HepG2 (cell line): ENCODE data around the gene SMG5. TPM values are rescaled to one million over a fixed set of nuclear protein-coding genes. Genes with fewer than 3 reads are reported as not detected.

ENCODE experiments used
- ATAC-seq: fragments of 200-7000 bp; cut with Tn5 transposase; 3 replicates; pipeline ENCODE4 v1.9.1; 2020; ENCODE audit warnings: mild to moderate bottlenecking, moderate library complexity
- BruUV-seq: library from RNA; stranded (reverse); fragments of 400-500 nt; replicated peaks from 2 replicates; lab custom pipeline; 2021; lab: Mats Ljungman, UMichigan
- CTCF ChIA-PET: fragments of 300-600 bp; formaldehyde crosslinking; extraction: SDS; loops from one replicate; lab custom pipeline; 2021; ENCODE audit warnings: low total read pairs, inconsistent platforms, low intra/inter-chr PET ratio; lab: Yijun Ruan, JAX
- POLR2A ChIA-PET: fragments of 350-600 bp; sonication (Branson Sonifier 250); formaldehyde crosslinking; loops from one replicate; lab custom pipeline; 2020; ENCODE audit warnings: antibody characterized with exemption, inconsistent platforms; lab: Yijun Ruan, JAX
- DNase-seq: peaks from one replicate; pipeline ENCODE4 v3.0.0-alpha.2; 2015; ENCODE audit warnings: low spot score
- FAIRE-seq: peaks from 3 replicates; lab custom pipeline; 2011; peaks lifted over from hg19 to GRCh38; lab: Jason Lieb, UNC
- H2AFZ ChIP-seq: one replicate; pipeline ENCODE4 v1.6.1; 2011; ENCODE audit warnings: low read length, inconsistent platforms
- H3K27ac ChIP-seq: fragments of 300-600 bp; 3 replicates; pipeline ENCODE4 v1.8.0; 2011; ENCODE audit warnings: mixed run types, mild to moderate bottlenecking, mixed read lengths, low read length, inconsistent platforms; ENCODE audit not compliant: insufficient read depth; ENCODE audit errors: extremely low read length
- H3K27me3 ChIP-seq, 2 experiments: fragments of 200-600 bp in 1 of 2; 2 replicates in 1 of 2; 3 replicates in 1 of 2; pipeline versions ENCODE4 v1.6.0 to v1.8.0; 2011; ENCODE audit warnings: low read length in 2 of 2, mild to moderate bottlenecking in 2 of 2, moderate library complexity in 2 of 2, inconsistent platforms in 1 of 2; ENCODE audit not compliant: insufficient read depth in 2 of 2, control insufficient read depth in 1 of 2
- H3K36me3 ChIP-seq, 2 experiments: fragments of 200-600 bp in 1 of 2; replicated peaks in 1 of 2; 2 replicates in 1 of 2; 3 replicates in 1 of 2; pipeline versions ENCODE4 v1.5.1 to v1.8.0; 2011; ENCODE audit warnings: low read length in 2 of 2, inconsistent platforms in 1 of 2; ENCODE audit not compliant: insufficient read depth in 2 of 2, control insufficient read depth in 1 of 2
- H3K4me1 ChIP-seq: 2 replicates; pipeline ENCODE4 v1.5.1; 2012; ENCODE audit warnings: low read length, inconsistent platforms; ENCODE audit not compliant: insufficient read depth
- H3K4me2 ChIP-seq: 2 replicates; pipeline ENCODE4 v1.6.0; 2011; ENCODE audit warnings: low read depth, low read length, inconsistent platforms
- H3K4me3 ChIP-seq, 3 experiments: fragments of 200-600 bp in 1 of 3; sonication (generic), shearing (Covaris generic) in 1 of 3; replicated peaks in 1 of 3; 2 replicates each; pipeline ENCODE4 v1.5.1; 2011 to 2016; ENCODE audit warnings: low read length in 3 of 3, inconsistent platforms in 2 of 3, low read depth in 2 of 3, mild to moderate bottlenecking in 2 of 3, control low read depth in 1 of 3, mixed read lengths in 1 of 3; ENCODE audit not compliant: insufficient read depth in 1 of 3
- H3K79me2 ChIP-seq: one replicate; pipeline ENCODE4 v1.6.1; 2011; ENCODE audit warnings: low read length, inconsistent platforms; ENCODE audit not compliant: insufficient read depth
- H3K9ac ChIP-seq: 2 replicates; pipeline ENCODE4 v1.6.0; 2011; ENCODE audit warnings: mild to moderate bottlenecking, low read depth, low read length, inconsistent platforms; ENCODE audit not compliant: insufficient read depth
- H3K9me3 ChIP-seq: 2 replicates; pipeline ENCODE4 v1.5.1; 2012; ENCODE audit warnings: mild to moderate bottlenecking, low read length
- H4K20me1 ChIP-seq: 2 replicates; pipeline ENCODE4 v1.6.0; 2011; ENCODE audit warnings: inconsistent platforms, mild to moderate bottlenecking, low read length, moderate library complexity; ENCODE audit not compliant: insufficient read depth
- HCFC1 ChIP-seq: fragments of 150-350 bp; IDR thresholded peaks from 2 replicates; pipeline ENCODE4 v1.6.1; 2014; ENCODE audit warnings: low read depth, low read length
- HDAC1 ChIP-seq: sonication (generic); formaldehyde crosslinking; IDR thresholded peaks from 2 replicates; pipeline ENCODE4 v1.5.1; 2020; ENCODE audit warnings: mild to moderate bottlenecking, missing genetic modification reagents
- KDM1A ChIP-seq: IDR thresholded peaks from 2 replicates; pipeline ENCODE4 v1.6.1; 2016; ENCODE audit warnings: missing compliant biosample characterization
- NCOR1 ChIP-seq: fragments of 200-600 bp; sonication (generic); IDR thresholded peaks from 2 replicates; pipeline ENCODE4 v1.7.0; 2017; ENCODE audit warnings: antibody characterized with exemption, low read length, borderline replicate concordance
- NR2F2 ChIP-seq: IDR thresholded peaks from 2 replicates; pipeline ENCODE4 v1.6.1; 2012; ENCODE audit warnings: low read depth, inconsistent platforms, borderline replicate concordance
- STAT5B ChIP-seq: sonication (generic); formaldehyde crosslinking; IDR thresholded peaks from 2 replicates; pipeline ENCODE4 v1.4.0; 2020; ENCODE audit warnings: missing genetic modification reagents
- TBL1XR1 ChIP-seq: fragments of 150-350 bp; IDR thresholded peaks from 2 replicates; pipeline ENCODE4 v1.6.1; 2014; ENCODE audit warnings: borderline replicate concordance, low read length; ENCODE audit not compliant: partially characterized antibody
- ZNF253 ChIP-seq: sonication (generic); formaldehyde crosslinking; IDR thresholded peaks from 2 replicates; pipeline ENCODE4 v1.8.0; 2022; ENCODE audit warnings: mild to moderate bottlenecking, missing genetic modification reagents, borderline replicate concordance
- ZNF296 ChIP-seq: sonication (generic); formaldehyde crosslinking; conservative IDR thresholded peaks from 2 replicates; pipeline ENCODE4 v1.5.0; 2020; ENCODE audit warnings: mild to moderate bottlenecking, missing genetic modification reagents
- ZNF3 ChIP-seq: IDR thresholded peaks from 2 replicates; pipeline ENCODE4 v1.7.0; 2017; ENCODE audit warnings: inconsistent platforms
- ZNF747 ChIP-seq: sonication (generic); formaldehyde crosslinking; IDR thresholded peaks from 2 replicates; pipeline ENCODE4 v1.8.1; 2023; ENCODE audit warnings: missing genetic modification reagents, mild to moderate bottlenecking, borderline replicate concordance
- ZSCAN31 ChIP-seq: sonication (generic); formaldehyde crosslinking; IDR thresholded peaks from 2 replicates; pipeline ENCODE4 v1.5.0; 2020; ENCODE audit warnings: low read depth, mild to moderate bottlenecking, missing genetic modification reagents
- WGBS: methylation state at CpG from one replicate; pipeline ENCODE4 v1.1.6; 2017; ENCODE audit warnings: low lambda C conversion rate; 5-methylcytosine and 5-hydroxymethylcytosine counted together
- in situ Hi-C: cut with HindIII; loops from 2 replicates; pipeline ENCODE4 v1.10.0; 2017; ENCODE audit warnings: low pct_unique_long_range_greater_than_20kb; ENCODE audit not compliant: extremely low pct_ligation_motif_present
- intact Hi-C: fragments of 100-400 bp; cut with micrococcal nuclease; formaldehyde crosslinking; loops from one replicate; pipeline ENCODE4 v1.10.0; 2022; ENCODE audit not compliant: unreplicated experiment
- polyA plus RNA-seq, 8 experiments: library from polyadenylated mRNA; depleted of rRNA in 3 of 8; stranded (reverse) in 7 of 8; unstranded in 1 of 8; fragments of >200 nt; fragmentation: Illumina TruSeq in 4 of 8; extraction: Trizol in 4 of 8; gene quantifications; 2 replicates each; pipeline versions ENCODE4 v1.2.1 to v1.2.3, GENCODE V29; 2011 to 2016; ENCODE audit warnings: low read depth in 4 of 8, missing spikeins in 1 of 8, mixed read lengths in 1 of 8; ENCODE audit not compliant: insufficient read depth in 1 of 8
- total RNA-seq, 5 experiments: library from RNA; depleted of rRNA; stranded (reverse); fragments of >200 nt; fragmentation: Illumina TruSeq; extraction: Trizol; gene quantifications; 2 replicates each; pipeline ENCODE4 v1.2.3, GENCODE V29; 2016; ENCODE audit warnings: low read depth in 1 of 5
- TF ChIP-seq, protein P1 (sequence below): sonication (generic); formaldehyde crosslinking; IDR thresholded peaks from 2 replicates; pipeline ENCODE4 v1.9.0; 2021; ENCODE audit warnings: missing genetic modification reagents, mild to moderate bottlenecking, borderline replicate concordance
- TF ChIP-seq, protein P2 (sequence below): sonication (generic); formaldehyde crosslinking; IDR thresholded peaks from 2 replicates; pipeline ENCODE4 v1.8.0; 2023; ENCODE audit warnings: mild to moderate bottlenecking, missing genetic modification reagents
- TF ChIP-seq, protein P3 (sequence below): sonication (generic); formaldehyde crosslinking; conservative IDR thresholded peaks from 2 replicates; pipeline ENCODE4 v1.4.0; 2020; ENCODE audit warnings: missing genetic modification reagents

SMG5 gene
- total and polyA plus RNA-seq, 2 of the 13 experiments (the other 11 are each of a cell fraction or from before 2014, with no cell fraction given): 50.5 to 84.0 TPM

DNA sequence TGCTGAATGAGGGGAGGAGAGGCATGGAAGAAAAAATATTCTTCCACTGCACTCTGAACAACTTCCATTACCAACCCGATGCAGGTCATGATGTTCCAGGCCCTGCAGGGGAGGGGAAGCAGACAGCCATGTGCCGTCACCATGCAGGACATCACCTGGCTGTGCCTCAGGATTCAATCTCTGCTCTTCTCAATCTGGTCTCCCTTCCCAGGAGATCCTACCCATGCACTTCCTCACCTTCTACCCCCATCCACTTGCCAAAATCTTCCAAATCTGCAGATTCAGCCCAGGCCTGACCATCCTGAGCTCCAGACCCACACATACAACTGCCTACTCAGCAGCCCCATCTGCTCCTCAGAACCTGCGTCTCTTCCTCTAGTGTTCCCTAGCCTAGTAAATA lies 29.0 kb downstream of the SMG5 start:
- ATAC-seq: no peak
- Histone ChIP-seq H3K36me3 (peaks cover 37 to 80% of the 10 kb centered on the region in 2 experiments), H3K9me3 (no peaks in the 10 kb centered on the region), H4K20me1 (no peaks in the 10 kb centered on the region), H2AFZ (no peak overlapping the region), H3K27me3 (no peaks in the 10 kb centered on the region), H3K4me3 (no peak overlapping the region), H3K79me2 (no peaks in the 10 kb centered on the region), H3K4me1 (no peaks in the 10 kb centered on the region; the same call in 1 of the 2 replicates), H3K4me2 (no peak overlapping the region), H3K27ac (no peak overlapping the region), H3K9ac (no peak overlapping the region)
- no peak for DNase-seq
- in situ Hi-C loops (no loop called here), intact Hi-C loops (no loop called here)
- ChIA-PET CTCF (no interaction called here), POLR2A (no interaction called here)
- BruUV-seq: no TSS peak
- WGBS: 89% methylated on average over 3 of the region's 3 CpGs
- TF ChIP-seq HCFC1 (no peak), NCOR1 (no peak), KDM1A (CRISPR knock-in tag) (no peak), HDAC1 (no peak), ZNF747 (CRISPR knock-in tag) (no peak), NR2F2 (no peak), ZNF296 (no peak), ZNF253 (CRISPR knock-in tag) (no peak), STAT5B (CRISPR knock-in tag) (no peak), ZSCAN31 (CRISPR knock-in tag) (no peak), ZNF3 (no peak), TBL1XR1 (no peak)
- TF ChIP-seq, protein P1, sequence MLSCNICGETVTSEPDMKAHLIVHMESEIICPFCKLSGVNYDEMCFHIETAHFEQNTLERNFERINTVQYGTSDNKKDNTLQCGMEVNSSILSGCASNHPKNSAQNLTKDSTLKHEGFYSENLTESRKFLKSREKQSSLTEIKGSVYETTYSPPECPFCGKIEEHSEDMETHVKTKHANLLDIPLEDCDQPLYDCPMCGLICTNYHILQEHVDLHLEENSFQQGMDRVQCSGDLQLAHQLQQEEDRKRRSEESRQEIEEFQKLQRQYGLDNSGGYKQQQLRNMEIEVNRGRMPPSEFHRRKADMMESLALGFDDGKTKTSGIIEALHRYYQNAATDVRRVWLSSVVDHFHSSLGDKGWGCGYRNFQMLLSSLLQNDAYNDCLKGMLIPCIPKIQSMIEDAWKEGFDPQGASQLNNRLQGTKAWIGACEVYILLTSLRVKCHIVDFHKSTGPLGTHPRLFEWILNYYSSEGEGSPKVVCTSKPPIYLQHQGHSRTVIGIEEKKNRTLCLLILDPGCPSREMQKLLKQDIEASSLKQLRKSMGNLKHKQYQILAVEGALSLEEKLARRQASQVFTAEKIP (CRISPR knock-in tag): no peak
- TF ChIP-seq, protein P2, sequence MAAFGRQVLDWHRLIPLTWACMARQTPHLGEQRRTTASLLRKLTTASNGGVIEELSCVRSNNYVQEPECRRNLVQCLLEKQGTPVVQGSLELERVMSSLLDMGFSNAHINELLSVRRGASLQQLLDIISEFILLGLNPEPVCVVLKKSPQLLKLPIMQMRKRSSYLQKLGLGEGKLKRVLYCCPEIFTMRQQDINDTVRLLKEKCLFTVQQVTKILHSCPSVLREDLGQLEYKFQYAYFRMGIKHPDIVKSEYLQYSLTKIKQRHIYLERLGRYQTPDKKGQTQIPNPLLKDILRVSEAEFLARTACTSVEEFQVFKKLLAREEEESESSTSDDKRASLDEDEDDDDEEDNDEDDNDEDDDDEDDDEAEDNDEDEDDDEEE (CRISPR knock-in tag): no peak
- TF ChIP-seq, protein P3, sequence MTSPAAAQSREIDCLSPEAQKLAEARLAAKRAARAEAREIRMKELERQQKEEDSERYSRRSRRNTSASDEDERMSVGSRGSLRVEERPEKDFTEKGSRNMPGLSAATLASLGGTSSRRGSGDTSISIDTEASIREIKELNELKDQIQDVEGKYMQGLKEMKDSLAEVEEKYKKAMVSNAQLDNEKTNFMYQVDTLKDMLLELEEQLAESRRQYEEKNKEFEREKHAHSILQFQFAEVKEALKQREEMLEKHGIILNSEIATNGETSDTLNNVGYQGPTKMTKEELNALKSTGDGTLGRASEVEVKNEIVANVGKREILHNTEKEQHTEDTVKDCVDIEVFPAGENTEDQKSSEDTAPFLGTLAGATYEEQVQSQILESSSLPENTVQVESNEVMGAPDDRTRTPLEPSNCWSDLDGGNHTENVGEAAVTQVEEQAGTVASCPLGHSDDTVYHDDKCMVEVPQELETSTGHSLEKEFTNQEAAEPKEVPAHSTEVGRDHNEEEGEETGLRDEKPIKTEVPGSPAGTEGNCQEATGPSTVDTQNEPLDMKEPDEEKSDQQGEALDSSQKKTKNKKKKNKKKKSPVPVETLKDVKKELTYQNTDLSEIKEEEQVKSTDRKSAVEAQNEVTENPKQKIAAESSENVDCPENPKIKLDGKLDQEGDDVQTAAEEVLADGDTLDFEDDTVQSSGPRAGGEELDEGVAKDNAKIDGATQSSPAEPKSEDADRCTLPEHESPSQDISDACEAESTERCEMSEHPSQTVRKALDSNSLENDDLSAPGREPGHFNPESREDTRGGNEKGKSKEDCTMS: no peak
- FAIRE-seq: no peak
